HepG2 (cell line): ENCODE data around the gene FAM120AOS. TPM values are rescaled to one million over a fixed set of nuclear protein-coding genes. Genes with fewer than 3 reads are reported as not detected.

Experiments
- AGO1 ChIP-seq: fragments of 200-400 bp; formaldehyde crosslinking; IDR thresholded peaks from 2 replicates; pipeline ENCODE4 v1.6.1; 2017; ENCODE audit warnings: mild to moderate bottlenecking, low read depth, low read length, moderate library complexity; ENCODE audit not compliant: poor library complexity, severe bottlenecking
- ARID2 ChIP-seq: sonication (generic); formaldehyde crosslinking; IDR thresholded peaks from 2 replicates; pipeline ENCODE4 v1.8.1; 2022; ENCODE audit warnings: mild to moderate bottlenecking, missing genetic modification reagents, borderline replicate concordance
- CHCHD3 ChIP-seq: sonication (generic); formaldehyde crosslinking; IDR thresholded peaks from 2 replicates; pipeline ENCODE4 v1.8.0; 2022; ENCODE audit warnings: mild to moderate bottlenecking, missing genetic modification reagents, moderate library complexity
- ELF3 ChIP-seq: IDR thresholded peaks from 2 replicates; pipeline ENCODE4 v1.6.1; 2016; ENCODE audit warnings: missing genetic modification reagents, missing compliant biosample characterization
- HMGXB4 ChIP-seq, 2 experiments: sonication (generic) in 1 of 2; formaldehyde crosslinking in 1 of 2; IDR thresholded peaks; 2 replicates each; pipeline versions ENCODE4 v1.4.0 to v1.6.1; 2018 to 2020; ENCODE audit warnings: missing genetic modification reagents in 2 of 2, borderline replicate concordance in 1 of 2, low read depth in 1 of 2, mild to moderate bottlenecking in 1 of 2, missing biosample characterization in 1 of 2
- KLF9 ChIP-seq: IDR thresholded peaks from 2 replicates; pipeline ENCODE4 v1.6.1; 2016; ENCODE audit warnings: low read depth
- LBX2 ChIP-seq: sonication (generic); formaldehyde crosslinking; IDR thresholded peaks from 2 replicates; pipeline ENCODE4 v1.5.0; 2020; ENCODE audit warnings: missing genetic modification reagents, mild to moderate bottlenecking, borderline replicate concordance
- MED8 ChIP-seq: sonication (generic); formaldehyde crosslinking; IDR thresholded peaks from 2 replicates; pipeline ENCODE4 v1.8.1; 2023; ENCODE audit warnings: mild to moderate bottlenecking, missing genetic modification reagents; ENCODE audit not compliant: insufficient replicate concordance
- MIXL1 ChIP-seq: IDR thresholded peaks from 2 replicates; pipeline ENCODE4 v1.6.1; 2016
- NKX3-1 ChIP-seq: sonication (generic); formaldehyde crosslinking; IDR thresholded peaks from 2 replicates; pipeline ENCODE4 v1.5.0; 2020; ENCODE audit warnings: missing genetic modification reagents
- PITX1 ChIP-seq: sonication (generic); formaldehyde crosslinking; IDR thresholded peaks from 2 replicates; pipeline ENCODE4 v1.5.1; 2020; ENCODE audit warnings: mild to moderate bottlenecking, missing genetic modification reagents
- POLR2AphosphoS5 ChIP-seq: IDR thresholded peaks from 2 replicates; pipeline ENCODE4 v1.6.1; 2012; ENCODE audit warnings: low read depth, low read length
- SAFB2 ChIP-seq: sonication (generic); formaldehyde crosslinking; IDR thresholded peaks from 2 replicates; pipeline ENCODE4 v1.5.1; 2020; ENCODE audit warnings: missing genetic modification reagents, low read depth, mild to moderate bottlenecking, borderline replicate concordance
- TFE3 ChIP-seq: IDR thresholded peaks from 2 replicates; pipeline ENCODE4 v1.6.1; 2016
- THAP11 ChIP-seq: IDR thresholded peaks from 2 replicates; pipeline ENCODE4 v1.6.1; 2016; ENCODE audit warnings: missing biosample characterization, missing genetic modification reagents
- ZBTB25 ChIP-seq: IDR thresholded peaks from 2 replicates; pipeline ENCODE4 v1.6.1; 2018; ENCODE audit warnings: missing genetic modification reagents
- ZEB1 ChIP-seq: IDR thresholded peaks from 2 replicates; pipeline ENCODE4 v1.6.1; 2012; ENCODE audit warnings: mild to moderate bottlenecking, low read depth, inconsistent platforms; ENCODE audit not compliant: insufficient replicate concordance
- ZFY ChIP-seq: sonication (generic); formaldehyde crosslinking; IDR thresholded peaks from 2 replicates; pipeline ENCODE4 v1.4.0; 2020; ENCODE audit warnings: missing genetic modification reagents
- ZNF446 ChIP-seq: sonication (generic); formaldehyde crosslinking; IDR thresholded peaks from 2 replicates; pipeline ENCODE4 v1.5.0; 2020; ENCODE audit warnings: mild to moderate bottlenecking, missing genetic modification reagents
- ZNF501 ChIP-seq: sonication (generic); formaldehyde crosslinking; IDR thresholded peaks from 2 replicates; pipeline ENCODE4 v1.5.1; 2020; ENCODE audit warnings: mild to moderate bottlenecking, moderate library complexity, missing genetic modification reagents
- ZNF589 ChIP-seq: sonication (generic); formaldehyde crosslinking; conservative IDR thresholded peaks from 2 replicates; pipeline ENCODE4 v1.8.0; 2022; ENCODE audit warnings: mild to moderate bottlenecking, moderate library complexity, missing genetic modification reagents
- ZNF800 ChIP-seq: sonication (generic); formaldehyde crosslinking; IDR thresholded peaks from 2 replicates; pipeline ENCODE4 v1.4.0; 2020; ENCODE audit warnings: missing genetic modification reagents
- polyA plus RNA-seq, 8 experiments: library from polyadenylated mRNA; depleted of rRNA in 3 of 8; stranded (reverse) in 7 of 8; unstranded in 1 of 8; fragments of >200 nt; fragmentation: Illumina TruSeq in 4 of 8; extraction: Trizol in 4 of 8; gene quantifications; 2 replicates each; pipeline versions ENCODE4 v1.2.1 to v1.2.3, GENCODE V29; 2011 to 2016; ENCODE audit warnings: low read depth in 4 of 8, missing spikeins in 1 of 8, mixed read lengths in 1 of 8; ENCODE audit not compliant: insufficient read depth in 1 of 8
- total RNA-seq, 5 experiments: library from RNA; depleted of rRNA; stranded (reverse); fragments of >200 nt; fragmentation: Illumina TruSeq; extraction: Trizol; gene quantifications; 2 replicates each; pipeline ENCODE4 v1.2.3, GENCODE V29; 2016; ENCODE audit warnings: low read depth in 1 of 5

FAM120AOS gene
- total and polyA plus RNA-seq, 2 of the 13 experiments (the other 11 are each of a cell fraction or from before 2014, with no cell fraction given), result 28.2 to 34.6 TPM

- peak; percentile 49 for TF ChIP-seq ZNF446
- TF ChIP-seq HMGXB4 (CRISPR knock-in tag; IDR thresholded peaks at IDR 0.05; ENCODE audit: borderline replicate concordance in 1 of 2, low read depth in 1 of 2), result peak; percentile 56 to 69; a peak in 2 of 4 replicates
- no peak for TF ChIP-seq ARID2 (CRISPR knock-in tag)
- peak; percentile 36 for TF ChIP-seq MED8
- 0 out of 2 replicates have a peak, but pooled peaks have one; percentile 51 for TF ChIP-seq PITX1 (CRISPR knock-in tag)
- no peak for TF ChIP-seq ZNF589
- TF ChIP-seq ZNF800 (CRISPR knock-in tag), result peak; percentile 89
- peak; percentile 29; the same call in 1 of the 2 replicates for TF ChIP-seq ZBTB25 (CRISPR knock-in tag)
- TF ChIP-seq AGO1, result peak; percentile 32
- 0 out of 2 replicates have a peak, but pooled peaks have one; percentile 60 for TF ChIP-seq NKX3-1 (CRISPR knock-in tag)
- peak; percentile 53 for TF ChIP-seq POLR2AphosphoS5
- peak; percentile 51; the same call in 1 of the 2 replicates for TF ChIP-seq ELF3 (CRISPR knock-in tag)
- 0 out of 2 replicates have a peak, but pooled peaks have one; percentile 49 for TF ChIP-seq LBX2
- TF ChIP-seq TFE3, result 0 out of 2 replicates have a peak, but pooled peaks have one; percentile 8
- peak; percentile 31 for TF ChIP-seq ZEB1
- no peak for TF ChIP-seq CHCHD3 (CRISPR knock-in tag)
- peak; percentile 71; the same call in 1 of the 2 replicates for TF ChIP-seq ZNF501 (CRISPR knock-in tag)
- peak; percentile 42; the same call in 1 of the 2 replicates for TF ChIP-seq KLF9 (CRISPR knock-in tag)
- no peak for TF ChIP-seq MIXL1 (CRISPR knock-in tag)
- TF ChIP-seq SAFB2, result peak; percentile 45; the same call in 1 of the 2 replicates
- TF ChIP-seq THAP11 (CRISPR knock-in tag), result peak; percentile 38; the same call in 1 of the 2 replicates
- TF ChIP-seq ZFY (CRISPR knock-in tag), result peak; percentile 89
Observed at GRCh38 chr9:93450945-93451815, 2.2 kb downstream of the FAM120AOS start, which contains the start of gene FAM120A (continued).
